H1 (cell line): Measurements from ENCODE around the gene SMDT1. TPM values are rescaled to one million over a fixed set of nuclear protein-coding genes. Genes with fewer than 3 reads are reported as not detected.
"Not testable (repeated sequence)": the region's sequence is repeated elsewhere in the genome, so short reads cannot be mapped to it uniquely, and the experiment has no call there.

Source experiments
- CTCF ChIA-PET: fragments of 300-600 bp; sonication (Branson Sonifier 250); formaldehyde crosslinking; loops from one replicate; lab custom pipeline; 2021; ENCODE audit not compliant: partially characterized antibody; lab: Charles Lee
- POLR2A ChIA-PET: fragments of 300-600 bp; sonication (Branson Sonifier 250); formaldehyde crosslinking; loops from one replicate; lab custom pipeline; 2021; ENCODE audit warnings: inconsistent platforms; ENCODE audit not compliant: partially characterized antibody; lab: Charles Lee
- DNase-seq, 2 experiments: peaks; one replicate each; pipeline versions ENCODE4 v3.0.0 to v3.0.0-alpha.2; 2010 to 2022; ENCODE audit warnings: low spot score in 2 of 2, low read depth in 1 of 2, mixed read lengths in 1 of 2
- FAIRE-seq: peaks from 2 replicates; lab custom pipeline; 2011; peaks lifted over from hg19 to GRCh38; lab: Jason Lieb, UNC
- H2AFZ ChIP-seq: 2 replicates; pipeline ENCODE4 v1.8.1; 2012; ENCODE audit warnings: low read length, inconsistent platforms
- H2AK5ac ChIP-seq: 2 replicates; pipeline ENCODE4 v1.6.1; 2013; ENCODE audit warnings: low read depth, low read length
- H2BK120ac ChIP-seq: replicated peaks from 2 replicates; pipeline ENCODE3; 2013; ENCODE audit warnings: low read depth, low read length, inconsistent platforms
- H2BK12ac ChIP-seq: 2 replicates; pipeline ENCODE4 v1.6.1; 2013; ENCODE audit warnings: low read depth, low read length
- H2BK15ac ChIP-seq: 2 replicates; pipeline ENCODE4 v1.6.1; 2013; ENCODE audit warnings: low read length
- H2BK20ac ChIP-seq: 2 replicates; pipeline ENCODE4 v1.6.1; 2013; ENCODE audit warnings: low read length
- H2BK5ac ChIP-seq: 2 replicates; pipeline ENCODE4 v1.6.1; 2013; ENCODE audit warnings: low read depth, low read length
- H3K14ac ChIP-seq: 2 replicates; pipeline ENCODE4 v1.6.1; 2013; ENCODE audit warnings: inconsistent platforms; ENCODE audit not compliant: insufficient read length
- H3K18ac ChIP-seq: 2 replicates; pipeline ENCODE4 v1.6.1; 2013; ENCODE audit warnings: low read length; ENCODE audit errors: extremely low read depth
- H3K23ac ChIP-seq: 2 replicates; pipeline ENCODE4 v1.6.1; 2013; ENCODE audit warnings: inconsistent platforms; ENCODE audit not compliant: insufficient read length
- H3K23me2 ChIP-seq: 2 replicates; pipeline ENCODE4 v1.6.1; 2013; ENCODE audit warnings: low read depth, low read length
- H3K27ac ChIP-seq: 2 replicates; pipeline ENCODE4 v1.6.1; 2011; ENCODE audit warnings: low read depth, low read length, inconsistent platforms
- H3K27me3 ChIP-seq, 4 experiments: replicated peaks in 1 of 4; 1 replicate in 1 of 4; 2 replicates in 3 of 4; pipeline versions ENCODE4 v1.6.1 to v1.8.1; 2011 to 2013; ENCODE audit warnings: low read length in 3 of 4, mild to moderate bottlenecking in 3 of 4, inconsistent platforms in 2 of 4, mixed read lengths in 2 of 4, moderate library complexity in 1 of 4; ENCODE audit not compliant: control insufficient read depth in 3 of 4, insufficient read depth in 3 of 4; ENCODE audit errors: extremely low read depth in 1 of 4
- H3K36me3 ChIP-seq, 4 experiments: 2 replicates each; pipeline versions ENCODE4 v1.6.1 to v1.8.1; 2011 to 2013; ENCODE audit warnings: mild to moderate bottlenecking in 4 of 4, low read length in 3 of 4, moderate library complexity in 2 of 4, control low read depth in 1 of 4, inconsistent platforms in 1 of 4; ENCODE audit not compliant: insufficient read depth in 4 of 4, control insufficient read depth in 2 of 4
- H3K4ac ChIP-seq: replicated peaks from 2 replicates; pipeline ENCODE3; 2013; ENCODE audit warnings: low read length, low read depth, mixed read lengths, inconsistent platforms; ENCODE audit not compliant: insufficient read length
- H3K4me1 ChIP-seq, 4 experiments: replicated peaks in 1 of 4; 1 replicate in 1 of 4; 2 replicates in 3 of 4; pipeline versions ENCODE4 v1.6.1 to v1.8.1; 2011 to 2013; ENCODE audit warnings: low read length in 3 of 4, inconsistent platforms in 2 of 4, mixed read lengths in 1 of 4; ENCODE audit not compliant: insufficient read depth in 4 of 4, control insufficient read depth in 3 of 4
- H3K4me2 ChIP-seq, 2 experiments: 2 replicates each; pipeline versions ENCODE4 v1.6.1 to v1.8.1; 2011 to 2013; ENCODE audit warnings: low read depth in 2 of 2, low read length in 2 of 2, control low read depth in 1 of 2, inconsistent platforms in 1 of 2, mild to moderate bottlenecking in 1 of 2; ENCODE audit not compliant: insufficient read depth in 1 of 2
- H3K4me3 ChIP-seq, 4 experiments: fragments of 200-600, 300-600 bp in 1 of 4; sonication (generic), shearing (Covaris generic), sonication (Bioruptor Twin) in 1 of 4; 2 replicates each; pipeline versions ENCODE4 v1.5.1 to v1.8.1; 2011 to 2016; ENCODE audit warnings: low read length in 4 of 4, low read depth in 3 of 4, control low read depth in 2 of 4, inconsistent platforms in 2 of 4, mild to moderate bottlenecking in 2 of 4, mixed read lengths in 1 of 4, moderate library complexity in 1 of 4; ENCODE audit not compliant: insufficient read depth in 2 of 4; ENCODE audit errors: extremely low read depth in 1 of 4
- H3K56ac ChIP-seq: replicated peaks from 2 replicates; pipeline ENCODE3; 2013; ENCODE audit warnings: low read depth, mild to moderate bottlenecking, mixed read lengths, low read length, inconsistent platforms; ENCODE audit not compliant: insufficient read length
- H3K79me1 ChIP-seq: 2 replicates; pipeline ENCODE4 v1.6.1; 2013; ENCODE audit warnings: low read depth, low read length, control low read depth
- H3K79me2 ChIP-seq, 2 experiments: 2 replicates each; pipeline versions ENCODE4 v1.6.1 to v1.8.1; 2012 to 2013; ENCODE audit warnings: low read length in 2 of 2, mild to moderate bottlenecking in 2 of 2, inconsistent platforms in 1 of 2; ENCODE audit not compliant: insufficient read depth in 2 of 2, control insufficient read depth in 1 of 2
- H3K9ac ChIP-seq, 4 experiments: replicated peaks in 1 of 4; 1 replicate in 1 of 4; 2 replicates in 3 of 4; pipeline versions ENCODE4 v1.6.1 to v1.8.1; 2011 to 2013; ENCODE audit warnings: low read depth in 3 of 4, low read length in 3 of 4, control low read depth in 2 of 4, mild to moderate bottlenecking in 2 of 4, moderate library complexity in 2 of 4, inconsistent platforms in 1 of 4; ENCODE audit errors: extremely low read depth in 1 of 4
- H3K9me3 ChIP-seq, 2 experiments: 2 replicates each; pipeline versions ENCODE4 v1.6.1 to v1.8.1; 2012 to 2013; ENCODE audit warnings: mild to moderate bottlenecking in 2 of 2, moderate library complexity in 2 of 2, control low read depth in 1 of 2, inconsistent platforms in 1 of 2, low read depth in 1 of 2, low read length in 1 of 2, mixed read lengths in 1 of 2; ENCODE audit not compliant: insufficient read depth in 2 of 2
- H4K20me1 ChIP-seq, 2 experiments: replicated peaks in 1 of 2; 2 replicates each; pipeline versions ENCODE3 to v1.8.1; 2011 to 2013; ENCODE audit warnings: inconsistent platforms in 2 of 2, low read length in 2 of 2, mild to moderate bottlenecking in 1 of 2; ENCODE audit not compliant: insufficient read depth in 2 of 2, control insufficient read depth in 1 of 2
- H4K5ac ChIP-seq: 2 replicates; pipeline ENCODE4 v1.6.1; 2013; ENCODE audit warnings: low read length, low read depth, mixed read lengths, inconsistent platforms; ENCODE audit not compliant: insufficient read length
- H4K8ac ChIP-seq: 2 replicates; pipeline ENCODE4 v1.8.0; 2013; ENCODE audit warnings: mild to moderate bottlenecking, moderate library complexity, low read length, inconsistent platforms; ENCODE audit not compliant: insufficient read depth; ENCODE audit errors: extremely low read depth
- H4K91ac ChIP-seq: replicated peaks from 2 replicates; pipeline ENCODE3; 2013; ENCODE audit warnings: low read length, mixed read lengths, inconsistent platforms; ENCODE audit not compliant: insufficient read length
- WGBS, 2 experiments: shearing (Covaris generic) in 1 of 2; methylation state at CpG; one replicate each; pipeline versions ENCODE4 v1.1.6 to v1.1.7; 2013 to 2015; ENCODE audit warnings: low lambda C conversion rate in 2 of 2, mixed read lengths in 2 of 2, inconsistent platforms in 1 of 2, low coverage in 1 of 2, missing lambda C conversion rate in 1 of 2; ENCODE audit not compliant: insufficient replicate concordance in 2 of 2, insufficient coverage in 1 of 2, insufficient read length in 1 of 2; ENCODE audit errors: extremely low coverage in 1 of 2, missing lambda C conversion rate in 1 of 2; 5-methylcytosine and 5-hydroxymethylcytosine counted together
- polyA plus RNA-seq, 7 experiments: library from polyadenylated mRNA; depleted of rRNA in 3 of 7; stranded (reverse) in 5 of 7; unstranded in 2 of 7; fragments of >200 nt in 5 of 7; fragments of 200-250 nt in 2 of 7; gene quantifications; 1 replicate in 5 of 7; 2 replicates in 1 of 7; 4 replicates in 1 of 7; pipeline versions ENCODE4 v1.2.1 to v1.2.3, GENCODE V29; 2011 to 2013; ENCODE audit warnings: missing spikeins in 2 of 7, mixed read lengths in 2 of 7
- total RNA-seq: library from RNA; stranded (reverse); fragmentation: NEBNext Ultra II Directional; extraction: Animal tissue kit (Norgen Biotek cat#: 25700); gene quantifications from 2 replicates; pipeline ENCODE4 v1.2.1, GENCODE V29; 2021

SMDT1 gene
- total and polyA plus RNA-seq, 2 of the 8 experiments (the other 6 are each of a cell fraction or from before 2014, with no cell fraction given) = 34.9 to 35.6 TPM

GRCh38 chr22:42120231-42121021, 40.9 kb downstream of the SMDT1 start:
- H2AK5ac ChIP-seq, H3K9me3 ChIP-seq, H4K20me1 ChIP-seq, H3K23ac ChIP-seq, H2BK5ac ChIP-seq, H3K4me2 ChIP-seq, H3K79me2 ChIP-seq, H4K5ac ChIP-seq, H3K36me3 ChIP-seq, H4K8ac ChIP-seq, H3K27me3 ChIP-seq, H3K4me3 ChIP-seq, H3K56ac ChIP-seq, H3K23me2 ChIP-seq, H3K4ac ChIP-seq, H2AFZ ChIP-seq, H2BK15ac ChIP-seq, H2BK120ac ChIP-seq, H3K18ac ChIP-seq, FAIRE-seq, H3K9ac ChIP-seq, H2BK20ac ChIP-seq, DNase-seq, H3K79me1 ChIP-seq, H3K4me1 ChIP-seq, H2BK12ac ChIP-seq, H3K27ac ChIP-seq, POLR2A ChIA-PET, H3K14ac ChIP-seq, H4K91ac ChIP-seq: not testable (repeated sequence)
- 89% methylated on average over 15 of the region's 15 CpGs; no CpG with 5 or more reads in 1 of the 2 experiments for WGBS, 2 experiments
- CTCF ChIA-PET = interaction anchor here (1.0 to 3.8 kb wide), 4 partner anchors 11 to 154 kb away, joined by 3 to 16 read pairs (median 4); no protein-coding TSS in a partner anchor
